Neural crest cell (in vitro differentiated cells): ENCODE measurements around the gene HDLBP. TPM values are rescaled to one million over a fixed set of nuclear protein-coding genes. Genes with fewer than 3 reads are reported as not detected.
A peak's percentile ranks its signal among the peaks of the same experiment; 100 is the strongest.

Source experiments
- DNase-seq: peaks from one replicate; pipeline ENCODE4 v3.0.0; 2021; ENCODE audit warnings: low read depth, mixed read lengths, low spot score
- H3K27ac Mint-ChIP-seq: one replicate; pipeline ENCODE4 v1.8.0; 2021; ENCODE audit warnings: mild to moderate bottlenecking, mixed read lengths; ENCODE audit not compliant: unreplicated experiment
- H3K27me3 Mint-ChIP-seq: 2 replicates; pipeline ENCODE4 v1.8.0; 2021; ENCODE audit warnings: low read depth, mild to moderate bottlenecking, mixed read lengths
- H3K36me3 Mint-ChIP-seq: 2 replicates; pipeline ENCODE4 v1.8.0; 2021; ENCODE audit warnings: low read depth, mild to moderate bottlenecking, mixed read lengths
- H3K4me1 Mint-ChIP-seq: 2 replicates; pipeline ENCODE4 v1.8.0; 2021; ENCODE audit warnings: mixed read lengths
- H3K4me3 Mint-ChIP-seq: one replicate; pipeline ENCODE4 v1.8.0; 2021; ENCODE audit warnings: mild to moderate bottlenecking, mixed read lengths
- H3K9me3 Mint-ChIP-seq: 2 replicates; pipeline ENCODE4 v1.8.0; 2021; ENCODE audit warnings: mixed read lengths
- CTCF ChIP-seq: fragments of 200-600 bp; sonication (generic); conservative IDR thresholded peaks from 2 replicates; pipeline ENCODE4 v1.5.0; 2021; ENCODE audit warnings: antibody characterized with exemption, mild to moderate bottlenecking
- total RNA-seq: library from RNA; stranded (reverse); gene quantifications from 2 replicates; pipeline ENCODE4 v1.2.1, GENCODE V29; 2021

HDLBP gene
- total RNA-seq, 1 donor from 2014 or later = 333 TPM

GRCh38 chr2:241235859-241236593 lies 79.4 kb downstream of the HDLBP start:
- Mint-ChIP-seq H3K4me1 (no peaks in the 10 kb centered on the region), H3K27me3 (no peaks in the 10 kb centered on the region), H3K9me3 (no peaks in the 10 kb centered on the region), H3K4me3 (no peak overlapping the region), H3K36me3 (peaks cover 22% of the 10 kb centered on the region), H3K27ac (no peak overlapping the region)
- no peak for DNase-seq
- no peak for TF ChIP-seq CTCF

- Mint-ChIP-seq H3K27me3 (no peaks in the 10 kb centered on the region), H3K27ac (peak overlapping the region; percentile 31), H3K9me3 (no peaks in the 10 kb centered on the region), H3K4me3 (no peak overlapping the region), H3K4me1 (no peaks in the 10 kb centered on the region), H3K36me3 (peaks cover 19% of the 10 kb centered on the region)
- TF ChIP-seq CTCF = no peak
- DNase-seq = no peak
Measured at GRCh38 chr2:241234962-241235740, 80.3 kb downstream of the HDLBP start.

GRCh38 chr2:241234066-241234790 lies 81.2 kb downstream of the HDLBP start:
- Mint-ChIP-seq H3K4me1 (no peaks in the 10 kb centered on the region), H3K9me3 (no peaks in the 10 kb centered on the region), H3K4me3 (no peak overlapping the region), H3K27me3 (no peaks in the 10 kb centered on the region), H3K36me3 (peaks cover 19% of the 10 kb centered on the region), H3K27ac (peak overlapping the region; percentile 31)
- DNase-seq = no peak
- no peak for TF ChIP-seq CTCF

GRCh38 chr2:241232736-241233575 lies 82.5 kb downstream of the HDLBP start:
- DNase-seq = no peak
- Mint-ChIP-seq H3K27ac (no peak overlapping the region), H3K36me3 (peaks cover 19% of the 10 kb centered on the region), H3K4me3 (no peak overlapping the region), H3K4me1 (no peaks in the 10 kb centered on the region), H3K9me3 (no peaks in the 10 kb centered on the region), H3K27me3 (no peaks in the 10 kb centered on the region)
- no peak for TF ChIP-seq CTCF

- Mint-ChIP-seq H3K27me3 (no peaks in the 10 kb centered on the region), H3K4me1 (no peaks in the 10 kb centered on the region), H3K4me3 (no peak overlapping the region), H3K27ac (no peak overlapping the region), H3K36me3 (peaks cover 11% of the 10 kb centered on the region), H3K9me3 (no peaks in the 10 kb centered on the region)
- TF ChIP-seq CTCF = no peak
- DNase-seq = no peak
Measured at GRCh38 chr2:241230435-241230834, 85.0 kb downstream of the HDLBP start.
